GM12878 (cell line): ENCODE results near the gene NTF3.

ENCODE experiments used
- ATF7 ChIP-seq: fragments of 450-650 bp; IDR thresholded peaks from 2 replicates; pipeline ENCODE4 v1.6.1; 2016; ENCODE audit warnings: low read depth, mild to moderate bottlenecking
- CBFB ChIP-seq: IDR thresholded peaks from 2 replicates; pipeline ENCODE4 v1.6.1; 2016; ENCODE audit warnings: antibody characterized with exemption, low read depth
- ETV6 ChIP-seq, 2 experiments: fragments of 450-650 bp in 1 of 2; IDR thresholded peaks in 1 of 2; conservative IDR thresholded peaks in 1 of 2; 2 replicates each; pipeline ENCODE4 v1.6.1; 2014; ENCODE audit warnings: antibody characterized with exemption in 1 of 2, borderline replicate concordance in 1 of 2, low read depth in 1 of 2, mild to moderate bottlenecking in 1 of 2, moderate library complexity in 1 of 2
- HDAC2 ChIP-seq: fragments of 200-600 bp; sonication (generic); IDR thresholded peaks from 2 replicates; pipeline ENCODE4 v1.6.1; 2017
- PAX8 ChIP-seq: fragments of 450-650 bp; IDR thresholded peaks from 2 replicates; pipeline ENCODE4 v1.6.1; 2017; ENCODE audit warnings: mild to moderate bottlenecking, moderate library complexity
- STAT1 ChIP-seq: fragments of 450-650 bp; conservative IDR thresholded peaks from 2 replicates; pipeline ENCODE4 v1.6.1; 2014; ENCODE audit warnings: antibody characterized with exemption, mild to moderate bottlenecking
- TF ChIP-seq, protein P1 (sequence below), 3 experiments: IDR thresholded peaks in 2 of 3; conservative IDR thresholded peaks in 1 of 3; 2 replicates each; pipeline ENCODE4 v1.5.1; 2011; ENCODE audit warnings: low read depth in 3 of 3, low read length in 3 of 3, mild to moderate bottlenecking in 3 of 3, control low read depth in 2 of 3, moderate library complexity in 2 of 3, inconsistent platforms in 1 of 3, mixed read lengths in 1 of 3; ENCODE audit not compliant: control insufficient read depth in 2 of 3, insufficient read depth in 1 of 3; ENCODE audit errors: extremely low read depth in 1 of 3

DNA sequence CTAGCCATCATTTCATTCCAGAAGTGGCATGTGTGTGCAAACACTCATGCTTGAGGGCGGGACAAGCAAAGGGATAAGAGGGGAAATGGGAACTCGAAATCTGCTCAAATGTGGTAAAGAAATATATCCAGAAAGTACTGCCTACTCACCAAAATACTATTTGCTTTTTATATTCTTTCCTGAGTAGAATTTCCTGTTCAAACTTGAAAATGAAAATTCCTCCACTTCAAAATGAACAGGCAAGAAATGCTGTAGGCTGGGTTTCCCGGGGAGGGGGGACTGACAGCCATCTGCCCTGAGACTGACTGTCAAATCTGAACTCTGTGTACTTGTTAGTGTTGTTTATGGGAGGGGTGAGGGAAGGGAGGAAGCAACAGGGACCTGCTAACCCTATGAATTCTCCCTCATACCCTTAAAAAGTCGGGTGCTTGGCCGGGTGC, 34.6 kb downstream of the NTF3 start:
- no peak for TF ChIP-seq CBFB
- TF ChIP-seq ATF7 = no peak
- no peak for TF ChIP-seq ETV6 (conservative IDR thresholded peaks at IDR 0.05 in 1 of 2, IDR thresholded peaks at IDR 0.05 in 1 of 2; ENCODE audit: borderline replicate concordance in 1 of 2, low read depth in 1 of 2)
- TF ChIP-seq, protein P1, sequence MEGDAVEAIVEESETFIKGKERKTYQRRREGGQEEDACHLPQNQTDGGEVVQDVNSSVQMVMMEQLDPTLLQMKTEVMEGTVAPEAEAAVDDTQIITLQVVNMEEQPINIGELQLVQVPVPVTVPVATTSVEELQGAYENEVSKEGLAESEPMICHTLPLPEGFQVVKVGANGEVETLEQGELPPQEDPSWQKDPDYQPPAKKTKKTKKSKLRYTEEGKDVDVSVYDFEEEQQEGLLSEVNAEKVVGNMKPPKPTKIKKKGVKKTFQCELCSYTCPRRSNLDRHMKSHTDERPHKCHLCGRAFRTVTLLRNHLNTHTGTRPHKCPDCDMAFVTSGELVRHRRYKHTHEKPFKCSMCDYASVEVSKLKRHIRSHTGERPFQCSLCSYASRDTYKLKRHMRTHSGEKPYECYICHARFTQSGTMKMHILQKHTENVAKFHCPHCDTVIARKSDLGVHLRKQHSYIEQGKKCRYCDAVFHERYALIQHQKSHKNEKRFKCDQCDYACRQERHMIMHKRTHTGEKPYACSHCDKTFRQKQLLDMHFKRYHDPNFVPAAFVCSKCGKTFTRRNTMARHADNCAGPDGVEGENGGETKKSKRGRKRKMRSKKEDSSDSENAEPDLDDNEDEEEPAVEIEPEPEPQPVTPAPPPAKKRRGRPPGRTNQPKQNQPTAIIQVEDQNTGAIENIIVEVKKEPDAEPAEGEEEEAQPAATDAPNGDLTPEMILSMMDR (IDR thresholded peaks at IDR 0.05 in 2 of 3, conservative IDR thresholded peaks at IDR 0.05 in 1 of 3; ENCODE audit: control insufficient read depth in 2 of 3, extremely low read depth in 1 of 3, insufficient read depth in 1 of 3, low read depth in 3 of 3, low read length in 3 of 3) = no peak
- TF ChIP-seq HDAC2 = no peak
- no peak for TF ChIP-seq PAX8
- no peak for TF ChIP-seq STAT1
